Transverse colon (tissue), 4 donors: ENCODE results near the gene NEK10. TPM values are rescaled to one million over a fixed set of nuclear protein-coding genes. Genes with fewer than 3 reads are reported as not detected.

Source experiments
- DNase-seq: peaks from one replicate; pipeline ENCODE4 v3.0.0-alpha.2; 2019
- H3K27ac ChIP-seq, 4 donors: fragments of 200-600 bp; sonication (generic); 2 replicates each; pipeline ENCODE4 v1.5.1; 2016 to 2018; ENCODE audit warnings: inconsistent platforms in 4 of 4
- H3K27me3 ChIP-seq: fragments of 200-600 bp; sonication (generic); 2 replicates; pipeline ENCODE4 v1.5.1; 2017; ENCODE audit warnings: inconsistent platforms
- H3K36me3 ChIP-seq, 4 donors: fragments of 200-600 bp; sonication (generic); 2 replicates each; pipeline ENCODE4 v1.5.1; 2017 to 2019; ENCODE audit warnings: inconsistent platforms in 4 of 4
- H3K4me1 ChIP-seq, 4 donors: fragments of 200-600 bp; sonication (generic); 2 replicates each; pipeline ENCODE4 v1.5.1; 2017 to 2020; ENCODE audit warnings: inconsistent platforms in 4 of 4
- H3K4me3 ChIP-seq, 4 donors: fragments of 200-600 bp; sonication (generic); 1 replicate in 1 of 4; 2 replicates in 3 of 4; pipeline versions ENCODE4 v1.5.1 to v1.6.1; 2017 to 2019; ENCODE audit warnings: inconsistent platforms in 4 of 4
- H3K9me3 ChIP-seq, 2 donors: fragments of 200-600 bp; sonication (generic); 2 replicates each; pipeline ENCODE4 v1.5.1; 2017 to 2019; ENCODE audit warnings: inconsistent platforms in 2 of 2
- CTCF ChIP-seq, 5 experiments: fragments of 200-600 bp in 3 of 5; fragments of 450-650 bp in 2 of 5; sonication (generic) in 3 of 5; IDR thresholded peaks; 1 replicate in 2 of 5; 2 replicates in 3 of 5; pipeline ENCODE4 v1.5.1; 2016 to 2017; ENCODE audit warnings: antibody characterized with exemption in 5 of 5, inconsistent platforms in 3 of 5, mild to moderate bottlenecking in 2 of 5, moderate library complexity in 1 of 5
- EP300 ChIP-seq: sonication (generic); formaldehyde crosslinking; IDR thresholded peaks from one replicate; pipeline ENCODE4 v1.6.1; 2017; ENCODE audit warnings: antibody characterized with exemption, low read depth
- POLR2A ChIP-seq: fragments of 450-650 bp; IDR thresholded peaks from one replicate; pipeline ENCODE4 v1.6.1; 2016; ENCODE audit warnings: antibody characterized with exemption, mild to moderate bottlenecking, moderate library complexity
- POLR2AphosphoS5 ChIP-seq, 3 donors: sonication (generic); formaldehyde crosslinking; IDR thresholded peaks; one replicate each; pipeline ENCODE4 v1.6.1; 2016; ENCODE audit warnings: antibody characterized with exemption in 3 of 3
- WGBS, 2 donors: methylation state at CpG; one replicate each; pipeline ENCODE4 v1.1.5; 2018; ENCODE audit warnings: low coverage in 1 of 2; 5-methylcytosine and 5-hydroxymethylcytosine counted together
- in situ Hi-C, 4 donors: fragments of 200-750 bp; cut with MboI; loops; one replicate each; pipeline versions ENCODE4 v1.15.0 to v1.15.1; 2017; ENCODE audit warnings: low sequenced_read_pairs in 3 of 4, low pct_ligation_motif_present in 1 of 4, low pct_unique_long_range_greater_than_20kb in 1 of 4
- intact Hi-C: fragments of 100-400 bp; cut with DNase I; formaldehyde crosslinking; loops from one replicate; pipeline ENCODE4 v1.15.1; 2023; ENCODE audit warnings: low total_unique reads
- total RNA-seq, 4 donors: library from RNA; depleted of rRNA; stranded (reverse); fragments of >200 nt; gene quantifications; one replicate each; pipeline ENCODE4 v1.1.0, GENCODE V29; 2016

NEK10 gene
- total RNA-seq, 4 donors from 2014 or later = 1.1 to 3.2 (median 1.7) TPM

GRCh38 chr3:27147215-27147614 is 222.0 kb downstream of the NEK10 start:
- no peak overlapping the region for H3K27ac ChIP-seq
- no peaks in the 10 kb centered on the region for H3K27me3 ChIP-seq
- no peaks in the 10 kb centered on the region for H3K4me1 ChIP-seq
- no peaks in the 10 kb centered on the region for H3K9me3 ChIP-seq
- TF ChIP-seq POLR2A (no peak), CTCF (IDR thresholded peaks at IDR 0.05) (no peak), EP300 (no peak), POLR2AphosphoS5 (IDR thresholded peaks at IDR 0.05) (no peak)
- no peak overlapping the region for H3K4me3 ChIP-seq
- in situ Hi-C loops (loop anchor here in 3 of 4 donors (25.0 kb wide), 2 partner anchors 115 to 540 kb away; no protein-coding TSS in a partner anchor), intact Hi-C loops (no loop called here)
- no peaks in the 10 kb centered on the region for H3K36me3 ChIP-seq
- DNase-seq = no peak
- WGBS, 2 donors = 33 to 88% methylated on average over 1 of the region's 1 CpG

GRCh38 chr3:27146786-27147185 is 222.4 kb downstream of the NEK10 start:
- H3K27ac ChIP-seq = no peak overlapping the region
- no peaks in the 10 kb centered on the region for H3K27me3 ChIP-seq
- no peak overlapping the region for H3K4me3 ChIP-seq
- in situ Hi-C loops = loop anchor here in 3 of 4 donors (25.0 kb wide), 2 partner anchors 116 to 541 kb away; no protein-coding TSS in a partner anchor
- H3K4me1 ChIP-seq = no peaks in the 10 kb centered on the region
- 68 to 85% methylated on average over 2 to 3 of the region's 3 CpGs for WGBS, 2 donors
- DNase-seq = no peak
- TF ChIP-seq EP300 (no peak), POLR2AphosphoS5 (IDR thresholded peaks at IDR 0.05) (no peak), CTCF (IDR thresholded peaks at IDR 0.05) (no peak), POLR2A (no peak)
- H3K36me3 ChIP-seq = no peaks in the 10 kb centered on the region
- intact Hi-C loops = no loop called here
- no peaks in the 10 kb centered on the region for H3K9me3 ChIP-seq

GRCh38 chr3:27145719-27146118 is 223.5 kb downstream of the NEK10 start:
- WGBS, 2 donors = 90 to 97% methylated on average over 2 to 3 of the region's 3 CpGs
- intact Hi-C loops (no loop called here), in situ Hi-C loops (loop anchor here in 3 of 4 donors (25.0 kb wide), 2 partner anchors 117 to 542 kb away; no protein-coding TSS in a partner anchor)
- Histone ChIP-seq H3K4me3 (no peak overlapping the region), H3K9me3 (no peaks in the 10 kb centered on the region), H3K27ac (no peak overlapping the region), H3K27me3 (no peaks in the 10 kb centered on the region), H3K4me1 (no peaks in the 10 kb centered on the region), H3K36me3 (no peaks in the 10 kb centered on the region)
- no peak for DNase-seq
- TF ChIP-seq POLR2A = no peak
- no peak for TF ChIP-seq EP300

- in situ Hi-C loops = loop anchor here in 3 of 4 donors (25.0 kb wide), 2 partner anchors 121 to 546 kb away; no protein-coding TSS in a partner anchor
These were observed 227.5 kb downstream of the NEK10 start for GRCh38 chr3:27141668-27142067.

More at GRCh38 chr3:27141668-27142067, 227.5 kb downstream of the NEK10 start:
- intact Hi-C loops = no loop called here
- DNase-seq = no peak
- Histone ChIP-seq H3K4me3 (no peak overlapping the region), H3K36me3 (no peaks in the 10 kb centered on the region), H3K9me3 (no peaks in the 10 kb centered on the region), H3K27me3 (no peaks in the 10 kb centered on the region), H3K4me1 (no peaks in the 10 kb centered on the region), H3K27ac (no peak overlapping the region)
- TF ChIP-seq POLR2AphosphoS5 (IDR thresholded peaks at IDR 0.05) (no peak), POLR2A (no peak), EP300 (no peak), CTCF (IDR thresholded peaks at IDR 0.05) (no peak)
